ENCODE measurements around the gene LRRC8A.
A peak's percentile ranks its signal among the peaks of the same experiment; 100 is the strongest.

Gene LRRC8A

GRCh38 chr9:128913995-128914772 lies 32.3 kb downstream of the LRRC8A start:
- Histone ChIP-seq H3K4me1 (no peaks in the 10 kb centered on the region), H3K9ac (no peak overlapping the region), H3K27ac (no peak overlapping the region)

GRCh38 chr9:128916204-128916603 lies 34.3 kb downstream of the LRRC8A start:
- Histone ChIP-seq H3K27ac (peak overlapping the region; percentile 53), H3K4me3 (ENCODE audit: low read depth, low read length) (no peak overlapping the region), H3K36me3 (ENCODE audit: control insufficient read depth, insufficient read depth, low read length) (no peaks in the 10 kb centered on the region), H3K27me3 (ENCODE audit: control insufficient read depth, insufficient read depth, low read length) (no peaks in the 10 kb centered on the region), H3K9me3 (ENCODE audit: control insufficient read depth, low read length) (no peaks in the 10 kb centered on the region), H3K4me1 (no peaks in the 10 kb centered on the region), H3K79me2 (no peaks in the 10 kb centered on the region), H3K4me2 (ENCODE audit: low read length) (no peak overlapping the region), H2AFZ (no peak overlapping the region), H3K9ac (no peak overlapping the region)
- TF ChIP-seq CTCF (IDR thresholded peaks at IDR 0.05), result no peak

More at GRCh38 chr9:128913995-128914772, 32.3 kb downstream of the LRRC8A start:
- H3K36me3 ChIP-seq (ENCODE audit: control insufficient read depth, insufficient read depth, low read length), result no peaks in the 10 kb centered on the region
- no peak overlapping the region for H3K4me2 ChIP-seq (ENCODE audit: low read length)
- no peak overlapping the region for H2AFZ ChIP-seq
- H3K27me3 ChIP-seq (ENCODE audit: control insufficient read depth, insufficient read depth, low read length), result no peaks in the 10 kb centered on the region
- H3K9me3 ChIP-seq (ENCODE audit: control insufficient read depth, low read length), result no peaks in the 10 kb centered on the region
- no peak overlapping the region for H3K4me3 ChIP-seq (ENCODE audit: low read depth, low read length)
- H3K79me2 ChIP-seq, result peaks cover 11% of the 10 kb centered on the region
- TF ChIP-seq CTCF (IDR thresholded peaks at IDR 0.05), result no peak

- H3K4me1 ChIP-seq, result no peaks in the 10 kb centered on the region
- no peak for TF ChIP-seq CTCF (IDR thresholded peaks at IDR 0.05)
- no peak overlapping the region for H3K4me3 ChIP-seq (ENCODE audit: low read depth, low read length)
- H3K79me2 ChIP-seq, result no peaks in the 10 kb centered on the region
- H3K4me2 ChIP-seq (ENCODE audit: low read length), result no peak overlapping the region
- no peaks in the 10 kb centered on the region for H3K27me3 ChIP-seq (ENCODE audit: control insufficient read depth, insufficient read depth, low read length)
- H2AFZ ChIP-seq, result no peak overlapping the region
- H3K9me3 ChIP-seq (ENCODE audit: control insufficient read depth, low read length), result no peaks in the 10 kb centered on the region
- no peaks in the 10 kb centered on the region for H3K36me3 ChIP-seq (ENCODE audit: control insufficient read depth, insufficient read depth, low read length)
- H3K27ac ChIP-seq, result peak overlapping the region; percentile 53
- no peak overlapping the region for H3K9ac ChIP-seq
Observed at GRCh38 chr9:128916745-128917144, 34.8 kb downstream of the LRRC8A start.

- Histone ChIP-seq H3K9me3 (ENCODE audit: control insufficient read depth, low read length) (no peaks in the 10 kb centered on the region), H2AFZ (no peak overlapping the region), H3K4me3 (ENCODE audit: low read depth, low read length) (no peak overlapping the region), H3K27me3 (ENCODE audit: control insufficient read depth, insufficient read depth, low read length) (no peaks in the 10 kb centered on the region), H3K36me3 (ENCODE audit: control insufficient read depth, insufficient read depth, low read length) (no peaks in the 10 kb centered on the region), H3K79me2 (no peaks in the 10 kb centered on the region), H3K9ac (no peak overlapping the region), H3K4me2 (ENCODE audit: low read length) (no peak overlapping the region), H3K4me1 (no peaks in the 10 kb centered on the region), H3K27ac (no peak overlapping the region)
- no peak for TF ChIP-seq CTCF (IDR thresholded peaks at IDR 0.05)
Observed at GRCh38 chr9:128917151-128917849, 35.4 kb downstream of the LRRC8A start.

All from parathyroid adenoma (tissue), 2 donors.